HG02970 (cell line): Measurements from ENCODE around the gene WWOX.
"Not testable (repeated sequence)": the region's sequence is repeated elsewhere in the genome, so short reads cannot be mapped to it uniquely, and the experiment has no call there.

Experiments
- ATAC-seq: cut with Tn5 transposase; IDR thresholded peaks from one replicate; pipeline ENCODE4 v1.9.1; 2021; ENCODE audit warnings: mild to moderate bottlenecking, moderate library complexity, moderate number of reproducible peaks; ENCODE audit not compliant: unreplicated experiment, low FRiP score

WWOX gene

DNA sequence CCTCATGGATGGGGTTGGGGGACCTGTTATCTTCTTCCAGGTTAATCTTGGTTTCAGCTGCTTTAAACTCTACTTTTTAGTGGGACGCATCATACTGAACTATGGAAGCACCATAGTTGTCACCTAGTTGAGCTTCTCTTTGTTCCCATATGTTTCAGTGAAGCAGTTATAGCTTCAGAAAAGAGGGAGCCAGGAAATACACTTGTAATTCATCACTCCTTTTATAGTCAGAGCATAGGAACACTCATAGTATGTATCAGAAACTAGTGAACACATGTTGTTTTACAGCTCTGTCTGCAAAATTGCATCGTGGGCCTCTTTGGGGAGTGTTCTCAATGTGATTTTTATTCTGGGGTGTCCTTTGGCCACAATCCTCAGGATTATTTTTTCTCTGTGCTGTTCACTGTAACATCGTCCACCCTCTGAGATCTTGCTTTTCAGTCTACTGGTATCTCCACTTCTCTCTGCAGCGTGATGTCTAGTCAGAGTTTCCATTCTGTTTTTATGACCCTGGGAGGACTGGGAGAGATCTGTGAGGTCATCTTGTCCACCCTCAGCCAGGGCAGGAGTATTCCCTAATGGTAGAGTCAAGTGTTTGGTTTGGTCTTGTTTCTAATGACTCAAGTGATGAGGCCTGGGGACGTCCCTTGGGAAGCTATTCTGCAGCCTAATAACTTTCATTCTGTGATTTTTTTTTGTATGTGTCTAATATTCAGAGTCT lies 585.4 kb downstream of the WWOX start:
- no peak for ATAC-seq

DNA sequence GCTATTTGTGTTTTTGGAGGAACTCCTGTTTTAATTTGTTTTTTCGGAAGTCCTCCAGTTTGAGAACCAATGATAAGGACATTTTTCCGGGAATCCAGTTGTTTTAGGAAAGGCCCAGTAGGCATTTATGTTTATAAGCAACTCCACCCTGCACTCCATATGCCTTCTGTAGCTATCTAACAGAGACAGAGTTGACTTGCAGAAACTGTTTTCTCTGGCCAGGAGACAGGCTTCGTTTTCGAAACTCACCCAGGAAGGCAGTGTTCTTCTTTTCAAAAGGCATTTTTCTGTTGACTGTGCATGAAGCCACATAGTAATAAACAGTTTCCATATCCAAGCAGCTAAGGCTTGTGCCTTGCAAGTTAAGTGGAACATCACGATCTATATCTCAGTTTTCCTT lies 587.1 kb downstream of the WWOX start:
- ATAC-seq, result no peak

DNA sequence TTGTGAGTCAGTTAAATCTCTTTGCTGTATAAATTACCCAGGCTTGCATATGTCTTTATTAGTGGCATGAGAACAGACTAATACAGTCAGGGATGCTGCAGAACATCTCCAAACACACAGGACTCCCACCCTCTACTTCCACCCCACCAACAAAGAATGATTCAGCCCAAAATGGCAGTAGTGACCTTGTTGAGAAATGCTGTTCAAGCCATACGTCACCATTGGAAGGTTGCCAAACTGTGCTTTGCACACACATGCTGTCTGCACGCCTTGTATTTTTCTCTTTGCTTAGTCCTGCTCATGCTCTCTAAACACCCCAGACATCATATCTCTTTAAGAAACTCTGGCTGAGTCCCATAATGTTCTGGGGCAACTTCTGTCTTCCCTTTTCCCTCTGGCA lies 589.6 kb downstream of the WWOX start:
- no peak for ATAC-seq

DNA sequence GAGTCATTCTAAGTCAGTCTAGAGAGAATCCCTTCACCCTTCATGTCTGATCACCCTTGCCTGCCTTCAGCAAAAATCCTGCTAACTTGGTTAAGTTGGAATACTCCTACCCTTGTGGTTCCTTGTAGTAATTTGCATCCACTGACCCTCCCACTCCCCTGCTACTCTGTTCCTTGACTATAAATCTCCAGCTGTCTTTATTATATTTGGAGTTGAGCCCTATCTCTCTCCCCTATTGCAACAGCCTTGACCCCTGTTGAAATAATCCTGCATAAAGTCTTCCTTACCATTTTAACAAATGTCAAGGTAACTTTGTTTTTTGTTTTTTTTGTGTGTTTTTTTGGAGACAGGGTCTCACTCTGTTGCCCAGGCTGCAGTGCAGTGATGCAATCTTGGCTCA lies 590.1 kb downstream of the WWOX start:
- no peak for ATAC-seq

DNA sequence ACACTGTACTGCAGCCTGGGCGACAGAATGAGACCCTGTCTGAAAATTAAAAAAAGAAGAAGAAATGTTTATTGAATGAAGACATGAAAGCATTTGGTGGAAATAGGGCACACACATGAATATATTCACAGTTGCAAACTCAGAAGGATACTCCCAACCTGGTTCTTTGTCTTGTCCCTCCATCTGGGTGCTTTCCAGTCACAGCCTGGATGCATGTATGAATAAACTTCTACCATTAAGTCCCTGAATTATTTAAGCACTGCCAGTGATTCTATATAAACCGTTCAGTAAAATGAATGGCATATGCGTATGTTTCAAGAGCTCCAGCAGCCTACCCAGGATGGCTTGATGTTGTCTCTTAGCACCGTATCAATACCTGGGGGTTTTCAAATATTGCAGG lies 591.1 kb downstream of the WWOX start:
- no peak for ATAC-seq

DNA sequence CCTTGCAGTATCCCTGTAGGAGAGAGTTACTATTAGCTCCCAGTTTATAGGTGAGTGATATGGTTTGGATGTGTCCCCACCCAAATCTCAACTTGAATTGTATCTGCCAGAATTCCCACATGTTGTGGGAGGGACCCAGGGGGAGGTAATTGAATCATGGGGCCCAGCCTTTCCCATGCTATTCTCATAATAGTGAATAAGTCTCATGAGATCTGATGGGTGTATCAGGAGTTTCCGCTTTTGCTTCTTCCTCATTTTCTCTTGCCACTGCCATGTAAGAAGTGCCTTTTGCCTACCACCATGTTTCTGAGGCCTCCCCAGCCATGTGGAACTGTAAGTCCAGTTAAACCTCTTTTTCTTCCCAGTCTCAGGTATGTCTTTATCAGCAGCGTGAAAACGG lies 592.3 kb downstream of the WWOX start:
- not testable (repeated sequence) for ATAC-seq

DNA sequence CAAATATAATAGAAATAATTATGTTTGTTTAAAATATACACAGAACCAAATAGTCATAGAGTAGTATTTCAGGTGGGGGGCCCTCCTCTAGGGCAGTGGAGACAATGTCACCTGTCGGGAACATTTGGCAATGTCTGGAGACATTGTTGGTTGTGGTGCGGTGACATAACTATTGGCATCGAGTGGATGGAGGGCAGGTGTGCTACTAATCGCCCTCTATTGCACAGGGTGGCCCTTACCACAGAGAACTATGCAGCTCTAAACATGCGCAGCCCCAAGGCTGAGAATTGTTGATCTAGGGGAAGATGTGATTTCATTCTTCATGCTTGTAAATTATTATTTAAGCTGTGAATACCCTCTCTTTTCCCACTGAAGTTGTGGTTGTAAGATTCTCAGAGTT lies 594.0 kb downstream of the WWOX start:
- ATAC-seq, result no peak

DNA sequence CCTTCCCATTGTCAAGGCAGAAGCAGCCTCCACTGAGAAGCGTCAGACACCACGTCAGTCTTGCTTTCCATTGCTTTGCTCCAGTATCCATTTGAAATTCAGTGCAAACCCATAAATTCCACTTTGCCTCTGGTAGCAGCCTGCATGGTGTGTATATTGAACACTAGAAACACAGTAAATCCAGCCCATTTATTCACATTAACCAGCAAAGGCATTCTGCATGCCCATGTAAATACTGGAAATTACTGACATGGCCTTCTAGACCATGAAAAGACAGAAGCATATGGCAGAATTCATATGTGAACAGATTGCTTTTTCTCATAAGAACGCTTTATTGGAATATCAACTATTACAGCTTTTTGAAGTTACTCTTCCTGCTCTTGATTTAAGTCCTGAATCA lies 595.0 kb downstream of the WWOX start:
- no peak for ATAC-seq

DNA sequence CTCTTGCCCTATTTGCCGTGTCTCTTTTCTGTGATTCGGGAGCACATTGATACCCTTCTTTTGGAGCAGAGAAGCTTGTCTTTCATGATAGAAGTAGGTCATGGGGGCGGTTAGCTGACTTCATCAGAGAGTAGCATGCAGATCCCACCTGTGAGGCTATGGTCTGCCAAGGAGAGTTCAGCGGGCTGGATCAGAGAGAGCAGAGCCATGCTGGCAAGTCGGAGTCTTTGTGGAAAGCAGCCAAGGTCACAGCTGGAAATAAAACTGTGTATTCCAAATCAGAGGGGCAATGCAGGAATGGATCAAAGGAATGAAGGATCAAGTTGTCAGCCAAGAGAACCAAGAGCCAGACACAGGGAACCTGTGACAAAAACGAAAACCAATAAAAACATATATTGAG lies 595.9 kb downstream of the WWOX start:
- ATAC-seq, result no peak

DNA sequence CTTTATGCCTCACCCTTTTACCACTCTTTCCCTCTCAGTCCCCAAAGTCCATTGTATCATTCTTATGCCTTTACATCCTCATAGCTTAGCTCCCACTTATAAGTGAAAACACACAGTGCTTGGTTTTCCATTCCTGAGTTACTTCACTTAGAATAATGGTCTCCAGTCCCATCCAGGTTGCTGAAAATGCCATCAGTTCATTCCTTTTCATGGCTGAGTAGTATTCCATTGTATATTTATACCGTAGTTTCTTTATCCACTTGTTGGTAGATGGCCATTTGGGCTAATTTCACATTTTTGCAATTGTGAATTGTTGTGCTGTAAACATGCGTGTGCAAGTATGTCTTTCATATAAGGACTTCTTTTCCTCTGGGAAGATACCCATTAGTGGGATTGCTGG lies 597.3 kb downstream of the WWOX start:
- ATAC-seq, result no peak

DNA sequence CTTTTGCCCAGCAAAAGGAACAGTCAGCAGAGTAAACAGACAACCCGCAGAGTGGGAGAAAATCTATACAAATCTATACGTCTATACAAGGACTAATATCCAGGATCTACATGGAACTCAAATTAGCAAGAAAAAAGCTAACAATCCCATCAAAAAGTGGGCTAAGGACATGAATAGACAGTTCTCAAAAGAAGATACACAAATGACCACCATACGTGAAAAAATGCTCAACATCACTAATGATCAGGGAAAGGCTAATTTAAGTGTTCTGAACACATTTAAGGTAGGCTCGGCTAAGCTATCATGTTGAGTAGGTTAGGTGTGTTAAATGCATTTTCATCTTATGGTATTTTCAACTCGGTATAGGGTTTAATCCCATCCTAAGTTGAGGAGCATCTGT lies 598.0 kb downstream of the WWOX start:
- no peak for ATAC-seq

DNA sequence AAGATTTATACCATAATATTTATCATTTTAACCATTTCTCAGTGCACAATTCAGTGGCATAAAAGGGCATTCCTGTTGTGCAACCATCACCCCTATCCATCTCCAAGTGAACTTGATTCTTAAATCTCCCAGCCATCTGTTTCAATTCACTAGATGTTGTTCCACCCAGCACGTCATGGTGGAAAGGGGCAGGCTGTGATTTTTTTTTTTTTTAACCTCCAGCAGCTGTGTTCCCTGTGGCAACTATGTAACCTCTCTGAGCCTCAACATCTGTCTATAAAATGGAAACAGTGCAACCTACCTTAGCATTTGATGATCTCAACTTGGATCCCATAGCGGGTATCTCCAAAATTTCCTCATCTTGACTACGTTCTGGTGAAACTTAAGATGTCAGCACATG lies 604.5 kb downstream of the WWOX start:
- ATAC-seq, result no peak

DNA sequence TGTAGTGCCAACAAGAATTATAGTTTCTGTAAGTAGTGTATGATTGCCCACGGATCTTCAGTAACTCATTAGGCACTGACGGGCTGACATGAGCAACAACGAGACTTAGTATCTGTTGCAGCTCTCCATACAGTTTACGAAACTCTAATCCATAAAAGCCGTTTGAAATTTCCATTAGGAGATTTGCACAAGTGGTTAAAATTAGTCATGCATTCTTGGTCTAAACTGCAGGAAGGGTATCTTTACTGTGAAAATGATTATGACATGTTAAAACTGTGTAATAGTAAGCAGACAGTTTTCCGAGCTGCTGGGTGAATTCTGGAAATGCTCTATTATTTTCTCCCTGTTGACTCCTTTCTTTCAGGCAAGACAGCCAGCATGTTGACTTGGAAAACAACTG lies 605.0 kb downstream of the WWOX start:
- ATAC-seq, result no peak

DNA sequence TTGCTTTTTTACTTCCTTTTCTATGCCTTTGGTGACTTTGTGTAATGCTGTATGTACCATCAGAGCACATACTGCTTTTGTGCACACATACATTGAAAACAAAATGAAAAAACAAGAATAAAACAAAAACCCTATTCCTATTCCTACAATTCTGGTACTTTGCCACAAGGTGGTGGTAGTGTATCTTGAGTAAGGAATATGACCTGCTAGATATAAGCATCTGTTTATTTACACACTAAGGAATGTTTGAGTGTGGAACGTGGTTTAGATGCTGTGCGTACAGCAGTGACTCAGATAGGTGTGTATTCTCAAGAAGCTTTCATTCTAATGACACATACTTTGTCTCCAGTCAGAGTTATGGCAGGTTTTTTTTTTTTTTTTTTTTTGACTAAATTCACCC lies 606.2 kb downstream of the WWOX start:
- ATAC-seq, result no peak

DNA sequence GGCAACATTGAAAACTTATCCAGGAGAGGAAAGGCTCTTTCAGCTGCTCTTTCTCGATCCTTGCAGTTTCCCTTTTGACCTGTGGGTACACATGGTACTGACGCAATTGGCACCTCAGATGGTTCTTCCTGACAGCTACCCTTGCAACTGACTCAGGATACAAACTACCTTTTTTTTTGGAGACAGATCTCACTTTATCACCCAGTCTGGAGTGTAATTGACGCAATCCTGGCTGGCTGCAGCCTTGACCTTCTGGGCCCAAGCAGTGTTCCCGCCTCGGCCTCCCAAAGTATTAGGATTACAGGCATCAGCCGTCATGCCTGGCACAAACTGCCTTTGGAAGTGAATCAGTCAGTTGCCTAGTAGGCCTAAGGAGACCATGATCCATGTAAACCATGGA lies 607.2 kb downstream of the WWOX start:
- no peak for ATAC-seq

DNA sequence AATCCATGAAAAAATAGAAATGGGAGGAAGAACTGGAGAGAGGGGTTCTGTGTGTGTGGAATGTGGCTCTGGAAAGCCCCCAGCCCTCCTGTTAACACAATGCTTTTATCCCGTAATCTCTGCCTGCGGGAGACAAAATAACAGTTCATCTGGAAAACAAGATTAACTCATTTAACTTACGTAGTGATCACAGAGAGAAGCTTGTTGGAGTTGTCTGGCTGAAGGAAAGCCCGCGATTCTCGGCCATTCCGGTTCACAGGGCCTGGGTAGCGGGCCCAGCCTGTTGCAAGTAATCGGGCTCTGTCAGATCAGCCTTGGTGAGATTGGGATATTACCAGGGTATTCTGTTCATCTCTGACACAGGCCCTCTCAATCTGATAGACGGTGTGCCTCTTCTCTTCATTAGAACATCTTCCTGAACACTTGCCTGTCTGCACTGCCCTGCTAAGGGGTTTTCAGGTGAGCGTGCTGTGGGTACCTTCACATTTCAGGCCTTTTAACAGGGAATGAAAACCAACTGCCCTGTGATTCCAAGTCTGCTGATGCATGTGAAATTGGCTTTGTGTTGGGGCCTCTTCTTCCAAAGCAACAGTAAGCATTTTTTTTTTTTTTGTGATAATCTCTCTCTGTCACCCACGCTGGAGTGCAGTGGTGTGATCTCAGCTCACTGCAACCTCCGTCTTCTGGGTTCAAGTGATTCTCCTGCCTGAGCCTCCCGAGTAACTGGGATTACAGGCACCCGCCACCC lies 609.9 kb downstream of the WWOX start:
- ATAC-seq, result no peak

DNA sequence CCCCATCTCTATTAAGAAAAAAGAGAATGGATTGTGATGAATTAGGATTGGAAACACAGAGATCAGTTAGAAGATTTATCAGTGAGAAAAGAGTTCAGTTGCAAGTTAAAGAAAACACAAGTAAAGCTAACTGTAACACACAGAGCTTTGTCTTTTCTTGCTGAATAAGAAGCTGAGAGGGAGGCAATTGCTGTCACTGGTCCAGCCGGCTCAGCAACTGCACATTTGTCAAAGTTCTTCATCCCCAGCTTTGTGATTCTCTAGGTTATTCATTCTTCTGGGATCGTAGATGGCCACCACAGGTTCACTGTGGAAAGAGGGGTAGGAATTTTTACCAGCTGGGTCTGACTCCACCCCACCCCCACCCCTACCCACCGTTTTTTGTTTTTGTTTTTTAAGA lies 615.7 kb downstream of the WWOX start:
- ATAC-seq, result no peak

DNA sequence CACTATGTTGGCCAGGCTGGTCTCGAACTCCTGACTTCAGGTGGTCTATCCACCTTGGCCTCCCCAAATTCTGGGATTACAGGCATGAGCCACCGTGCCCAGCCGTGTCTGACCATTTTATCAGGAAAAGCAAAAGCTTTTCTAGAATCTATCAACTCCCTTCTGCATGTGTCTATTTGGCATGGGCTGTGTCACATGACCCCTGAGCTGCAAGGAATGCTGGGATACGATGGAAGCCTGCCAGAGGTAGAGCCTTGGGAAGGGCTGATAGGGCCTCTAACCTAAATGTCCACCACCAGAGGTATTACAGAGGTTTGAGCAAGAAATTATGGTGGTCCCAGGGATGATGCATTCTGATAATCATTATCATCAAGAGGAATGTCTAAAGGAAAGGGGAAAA lies 616.2 kb downstream of the WWOX start:
- ATAC-seq, result no peak

DNA sequence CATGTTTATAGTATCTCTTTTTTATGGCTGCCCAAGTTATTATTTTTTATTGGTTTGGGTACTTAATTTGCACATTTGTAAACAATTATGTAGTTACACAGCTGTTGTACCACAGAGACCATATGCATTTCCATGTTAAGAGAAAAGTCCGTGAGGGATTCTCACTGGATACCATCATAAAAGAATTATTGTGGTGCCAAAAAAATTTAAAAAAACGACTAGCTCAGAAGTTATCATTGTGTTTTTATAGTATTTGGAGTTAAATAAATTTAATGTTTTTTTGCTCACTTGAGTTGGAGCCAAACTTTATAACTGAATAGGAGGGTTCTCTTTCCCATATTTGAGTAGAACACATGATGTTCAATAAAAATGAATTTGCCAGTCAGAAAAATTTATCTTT lies 618.7 kb downstream of the WWOX start:
- no peak for ATAC-seq

DNA sequence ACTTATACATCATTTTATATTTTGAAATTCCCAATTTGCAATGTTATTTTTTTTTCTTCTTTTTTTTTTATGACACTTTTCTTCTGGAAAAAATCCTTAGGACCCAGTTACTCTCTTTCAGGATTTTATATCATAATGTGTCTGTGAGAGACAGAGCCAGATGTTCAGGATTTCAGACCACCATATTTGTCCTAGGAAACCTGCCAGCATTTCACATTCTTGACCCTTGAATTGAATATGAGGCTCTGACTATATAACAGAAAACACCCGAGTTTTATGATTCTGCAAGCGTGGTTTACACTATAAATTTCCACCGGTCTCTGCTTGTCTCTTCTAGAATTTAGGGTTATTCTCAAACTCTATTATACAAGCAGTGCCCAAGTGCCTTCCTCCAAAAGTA lies 621.0 kb downstream of the WWOX start:
- ATAC-seq, result no peak

DNA sequence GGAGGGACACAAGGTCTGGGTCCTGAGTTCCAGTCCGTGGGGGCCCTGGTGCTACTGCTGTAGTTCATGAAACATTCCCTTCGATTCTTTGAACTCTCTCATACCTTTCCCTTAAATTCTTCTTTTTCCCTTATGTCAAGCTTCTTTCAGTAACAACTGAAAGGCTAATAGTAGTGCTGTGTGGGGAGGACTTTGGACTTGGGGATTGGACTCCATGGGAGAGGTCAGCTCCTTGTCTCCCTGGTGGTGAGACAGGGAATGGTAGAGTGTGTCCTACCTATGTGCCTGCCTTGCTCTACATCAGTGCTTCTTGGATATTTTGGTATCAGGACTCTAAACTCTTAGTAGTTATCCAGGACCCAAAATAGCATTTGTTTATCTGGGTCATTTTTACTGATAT lies 628.1 kb downstream of the WWOX start:
- no peak for ATAC-seq

DNA sequence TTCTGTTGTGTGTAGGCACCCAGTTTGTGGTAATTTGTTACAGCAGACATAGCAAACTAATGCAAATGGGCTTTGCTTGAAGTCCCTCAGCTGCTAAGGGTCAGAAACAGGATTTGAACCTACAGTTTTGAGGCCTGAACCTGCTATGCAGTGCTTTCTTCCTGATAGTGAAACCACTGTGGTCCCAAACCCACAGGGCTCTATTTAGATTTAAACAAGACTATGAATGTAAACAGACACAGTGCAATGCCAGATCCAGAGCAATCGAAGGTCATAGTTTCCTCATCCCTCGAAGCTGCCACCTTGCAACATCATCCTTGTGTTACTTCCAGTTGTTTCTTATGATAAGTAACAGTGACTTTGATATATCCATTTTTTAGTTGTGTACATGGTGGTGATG lies 630.2 kb downstream of the WWOX start:
- no peak for ATAC-seq
